Upper lobe of left lung (tissue), 4 donors: ENCODE measurements around the gene LIN37.
"Not testable (repeated sequence)": the region's sequence is repeated elsewhere in the genome, so short reads cannot be mapped to it uniquely, and the experiment has no call there.

Source experiments
- CTCF ChIP-seq, 6 experiments: fragments of 450-650 bp in 4 of 6; fragments of 200-600 bp in 2 of 6; sonication (generic) in 2 of 6; IDR thresholded peaks; one replicate each; pipeline ENCODE4 v1.5.1; 2016 to 2019; ENCODE audit warnings: antibody characterized with exemption in 6 of 6
- EP300 ChIP-seq, 4 donors: sonication (generic); formaldehyde crosslinking; IDR thresholded peaks; one replicate each; pipeline ENCODE4 v1.5.1; 2017; ENCODE audit warnings: antibody characterized with exemption in 4 of 4, control low read depth in 2 of 4
- POLR2A ChIP-seq, 4 donors: fragments of 450-650 bp; IDR thresholded peaks; one replicate each; pipeline ENCODE4 v1.5.1; 2016 to 2017; ENCODE audit warnings: antibody characterized with exemption in 4 of 4, mild to moderate bottlenecking in 2 of 4
- POLR2AphosphoS5 ChIP-seq, 2 donors: sonication (generic); formaldehyde crosslinking; IDR thresholded peaks; one replicate each; pipeline ENCODE4 v1.5.1; 2017; ENCODE audit warnings: antibody characterized with exemption in 2 of 2

GRCh38 chr19:35724132-35724531 is 24.2 kb upstream of the LIN37 start:
- TF ChIP-seq CTCF, POLR2A, POLR2AphosphoS5, EP300 (IDR thresholded peaks at IDR 0.05): not testable (repeated sequence)
